Activated CD8-positive, alpha-beta T cell treated with anti-CD3 and anti-CD28 coated beads, Interleukin-2, amount 10 ng/mL, durations not matched to agents 7 days and 5 days (primary cell): Measurements from ENCODE around the gene SEMA4G. TPM values are rescaled to one million over a fixed set of nuclear protein-coding genes. Genes with fewer than 3 reads are reported as not detected.
A peak's percentile ranks its signal among the peaks of the same experiment; 100 is the strongest.

ENCODE experiments used
- ATAC-seq: fragments of 150-1000 bp; cut with Tn5 transposase; one replicate; pipeline ENCODE4 v1.10.0; 2021; ENCODE audit warnings: moderate library complexity
- CTCF ChIA-PET: fragments of 350-600 bp; sonication (Branson Sonifier 250); formaldehyde crosslinking; loops from one replicate; lab custom pipeline; 2021; ENCODE audit warnings: antibody characterized with exemption; lab: Charles Lee
- POLR2A ChIA-PET: fragments of 350-600 bp; sonication (Branson Sonifier 250); formaldehyde crosslinking; loops from one replicate; lab custom pipeline; 2021; ENCODE audit warnings: antibody characterized with exemption; lab: Charles Lee
- DNase-seq: peaks from one replicate; pipeline ENCODE4 v3.0.0-alpha.2; 2020
- H3K27ac Mint-ChIP-seq: one replicate; pipeline ENCODE4 v1.8.0; 2021; ENCODE audit warnings: mild to moderate bottlenecking, mixed read lengths
- H3K27me3 Mint-ChIP-seq: one replicate; pipeline ENCODE4 v1.8.0; 2021; ENCODE audit warnings: low read depth, mixed read lengths
- H3K36me3 Mint-ChIP-seq: one replicate; pipeline ENCODE4 v1.8.0; 2021; ENCODE audit warnings: low read depth, mixed read lengths
- H3K4me1 Mint-ChIP-seq: one replicate; pipeline ENCODE4 v1.8.0; 2021; ENCODE audit warnings: low read depth, mixed read lengths
- H3K4me3 Mint-ChIP-seq: one replicate; pipeline ENCODE4 v1.8.0; 2021; ENCODE audit warnings: mild to moderate bottlenecking, mixed read lengths
- H3K9me3 Mint-ChIP-seq: one replicate; pipeline ENCODE4 v1.8.0; 2022; ENCODE audit warnings: mixed read lengths; ENCODE audit not compliant: insufficient read depth
- total RNA-seq, 2 experiments: library from RNA; stranded (reverse); gene quantifications; one replicate each; pipeline ENCODE4 v1.2.3, GENCODE V29; 2021

The SEMA4G gene
- total RNA-seq, 2 experiments from 2014 or later: 0.16 to 0.40 TPM

- ChIA-PET CTCF (interaction anchor here (1.0 to 1.3 kb wide), 2 partner anchors 12 to 17 kb away, joined by 3 to 5 read pairs; partner anchors contain the start of gene SEMA4G), POLR2A (interaction anchor here (1.6 kb wide), 1 partner anchor 25 kb away, joined by 5 read pairs; no protein-coding TSS in a partner anchor)
- H3K9me3 Mint-ChIP-seq: no peaks in the 10 kb centered on the region
- no peak overlapping the region for H3K27ac Mint-ChIP-seq
- no peak overlapping the region for H3K4me3 Mint-ChIP-seq
- no peaks in the 10 kb centered on the region for H3K27me3 Mint-ChIP-seq
- peaks cover 10% of the 10 kb centered on the region for H3K4me1 Mint-ChIP-seq
- ATAC-seq: no peak
- peaks cover 5% of the 10 kb centered on the region for H3K36me3 Mint-ChIP-seq
- DNase-seq: no peak
These were observed 12.0 kb downstream of the SEMA4G start for GRCh38 chr10:100981178-100981772.

DNA sequence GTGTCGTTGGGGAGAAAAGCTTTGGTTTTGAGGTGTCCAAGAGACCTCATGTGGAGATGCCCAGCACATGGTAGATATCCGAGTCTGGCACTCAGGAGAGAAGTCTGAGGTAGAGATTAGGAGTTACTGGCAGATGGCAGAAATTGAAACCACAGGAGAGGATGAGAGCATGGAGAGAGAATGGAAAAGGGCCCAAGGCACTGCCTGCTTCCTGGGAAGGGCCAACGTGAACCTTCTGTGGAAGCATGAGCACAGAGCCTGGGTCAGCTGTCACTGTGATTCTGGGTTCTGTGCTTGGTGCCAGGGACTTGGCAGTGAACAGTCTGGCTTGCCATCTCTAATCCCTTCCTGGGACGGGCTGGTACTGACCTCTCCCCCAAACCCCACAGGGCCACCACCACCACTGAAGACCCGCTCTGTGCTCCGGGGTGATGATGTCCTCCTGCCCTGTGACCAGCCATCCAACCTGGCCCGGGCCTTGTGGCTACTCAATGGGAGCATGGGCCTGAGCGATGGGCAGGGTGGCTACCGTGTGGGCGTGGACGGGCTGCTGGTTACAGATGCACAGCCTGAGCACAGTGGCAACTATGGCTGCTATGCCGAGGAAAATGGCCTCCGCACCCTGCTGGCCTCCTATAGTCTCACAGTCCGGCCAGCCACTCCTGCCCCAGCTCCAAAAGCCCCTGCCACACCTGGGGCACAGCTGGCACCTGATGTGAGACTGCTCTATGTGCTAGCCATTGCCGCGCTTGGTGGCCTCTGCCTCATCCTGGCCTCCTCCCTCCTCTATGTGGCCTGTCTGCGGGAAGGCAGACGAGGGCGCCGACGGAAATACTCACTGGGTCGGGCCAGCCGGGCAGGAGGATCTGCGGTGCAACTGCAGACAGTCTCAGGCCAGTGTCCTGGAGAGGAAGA lies 13.9 kb downstream of the SEMA4G start:
- DNase-seq (no peak), ATAC-seq (no peak)
- Mint-ChIP-seq H3K27me3 (no peaks in the 10 kb centered on the region), H3K4me3 (no peak overlapping the region), H3K36me3 (peaks cover 15% of the 10 kb centered on the region), H3K9me3 (no peaks in the 10 kb centered on the region), H3K27ac (no peak overlapping the region), H3K4me1 (peaks cover 26% of the 10 kb centered on the region)
- ChIA-PET CTCF (interaction anchor here (1.5 kb wide), 1 partner anchor 32 kb away, joined by 3 read pairs; no protein-coding TSS in a partner anchor), POLR2A (no interaction called here)

DNA sequence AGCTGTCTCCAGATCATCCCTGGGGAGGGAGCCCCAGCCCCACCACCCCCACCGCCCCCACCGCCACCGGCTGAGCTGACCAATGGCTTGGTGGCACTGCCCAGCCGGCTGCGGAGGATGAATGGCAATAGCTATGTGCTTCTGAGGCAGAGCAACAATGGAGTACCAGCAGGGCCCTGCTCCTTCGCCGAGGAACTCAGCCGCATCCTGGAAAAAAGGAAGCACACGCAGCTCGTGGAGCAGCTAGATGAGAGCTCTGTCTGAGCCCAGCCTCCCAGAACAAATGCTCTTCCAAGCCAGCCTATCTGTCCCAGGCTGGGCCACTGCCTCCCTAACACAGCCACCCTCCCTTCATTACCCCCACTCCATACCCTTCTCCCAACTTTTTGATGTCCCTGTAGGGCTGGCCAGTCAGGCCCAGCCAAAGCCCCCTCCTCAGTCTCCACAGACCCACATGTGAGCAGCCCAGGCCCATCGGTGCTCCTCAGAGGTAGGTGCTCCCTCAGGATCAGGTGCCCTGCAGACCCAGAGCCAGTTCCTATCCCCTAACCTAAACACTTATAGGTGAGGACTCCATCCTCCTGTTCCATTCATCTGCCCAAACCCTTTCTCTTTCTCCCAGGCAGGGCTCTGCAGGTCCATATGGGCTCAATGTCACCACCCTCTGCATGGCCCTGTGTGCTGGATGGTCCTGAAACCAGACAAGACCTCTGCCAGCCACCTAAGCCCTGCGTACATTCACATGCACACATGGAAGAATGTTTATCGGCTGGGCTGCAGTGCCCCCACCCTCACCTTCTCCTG lies 14.8 kb downstream of the SEMA4G start:
- H3K9me3 Mint-ChIP-seq: no peaks in the 10 kb centered on the region

GRCh38 chr10:100984672-100985177 lies 15.4 kb downstream of the SEMA4G start:
- ATAC-seq (no peak), DNase-seq (no peak)
- H3K27ac Mint-ChIP-seq: peak overlapping the region; percentile 43
- H3K4me1 Mint-ChIP-seq: peaks cover 40% of the 10 kb centered on the region
- H3K9me3 Mint-ChIP-seq: no peaks in the 10 kb centered on the region
- POLR2A ChIA-PET: no interaction called here
- peaks cover 16% of the 10 kb centered on the region for H3K36me3 Mint-ChIP-seq
- H3K27me3 Mint-ChIP-seq: no peaks in the 10 kb centered on the region
- CTCF ChIA-PET: interaction anchor here (1.5 to 6.0 kb wide), 2 partner anchors 13 to 15 kb away, joined by 4 to 60 read pairs; partner anchors contain the start of genes LZTS2 and SEMA4G
- no peak overlapping the region for H3K4me3 Mint-ChIP-seq

More for the DNA sequence above, 14.8 kb downstream of the SEMA4G start:
- peaks cover 34% of the 10 kb centered on the region for H3K4me1 Mint-ChIP-seq
- no peak overlapping the region for H3K4me3 Mint-ChIP-seq
- no peak for DNase-seq
- peaks cover 15% of the 10 kb centered on the region for H3K36me3 Mint-ChIP-seq
- POLR2A ChIA-PET: no interaction called here
- CTCF ChIA-PET: interaction anchor here (1.5 to 6.0 kb wide), 2 partner anchors 13 to 31 kb away, joined by 3 to 60 read pairs; partner anchors contain the start of gene LZTS2
- no peaks in the 10 kb centered on the region for H3K27me3 Mint-ChIP-seq
- no peak for ATAC-seq
- H3K27ac Mint-ChIP-seq: no peak overlapping the region

DNA sequence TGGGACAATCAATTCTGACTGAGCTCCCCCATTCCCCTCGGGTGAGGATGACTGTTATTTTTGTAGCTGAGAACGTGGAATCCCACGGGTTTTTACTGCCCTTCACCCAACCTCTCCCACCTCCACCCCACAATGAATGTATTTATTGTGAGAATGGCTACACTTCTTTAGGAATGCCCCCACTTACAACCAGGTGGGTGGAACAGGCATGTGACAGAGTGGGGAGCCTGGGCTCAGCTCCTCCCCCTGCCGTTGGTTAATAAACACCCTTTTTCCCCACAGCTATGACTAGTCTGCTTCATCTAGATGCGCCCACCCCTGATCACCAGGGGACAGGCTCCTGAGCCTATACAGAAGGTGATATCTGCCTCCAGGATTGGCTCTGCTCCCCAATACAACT lies 16.0 kb downstream of the SEMA4G start:
- Mint-ChIP-seq H3K9me3 (no peaks in the 10 kb centered on the region), H3K4me3 (no peak overlapping the region), H3K27me3 (no peaks in the 10 kb centered on the region), H3K36me3 (peaks cover 18% of the 10 kb centered on the region), H3K4me1 (peaks cover 41% of the 10 kb centered on the region), H3K27ac (no peak overlapping the region)
- DNase-seq (no peak), ATAC-seq (no peak)
- ChIA-PET CTCF (interaction anchor here (1.5 to 6.0 kb wide), 2 partner anchors 12 to 16 kb away, joined by 4 to 60 read pairs; partner anchors contain the start of genes LZTS2 and SEMA4G), POLR2A (no interaction called here)

DNA sequence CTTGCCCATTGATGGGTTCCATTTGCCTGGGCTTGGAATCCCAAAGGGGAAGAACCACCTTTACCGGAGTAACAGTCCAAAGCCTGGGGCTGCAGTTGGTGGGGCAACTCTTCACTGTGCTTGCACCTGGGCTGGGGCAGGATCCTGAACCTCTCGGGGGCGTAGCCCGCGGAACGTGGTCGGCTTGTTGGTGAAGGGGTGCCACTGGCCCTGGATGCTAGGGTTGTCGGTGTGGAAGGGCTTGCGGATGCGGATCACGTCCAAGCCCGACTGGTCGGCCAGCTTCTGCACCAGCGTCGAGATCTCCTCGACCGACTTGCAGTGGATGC lies 17.3 kb downstream of the SEMA4G start:
- ChIA-PET CTCF (interaction anchor here (1.7 to 6.0 kb wide), 2 partner anchors 11 to 28 kb away, joined by 7 to 60 read pairs; partner anchors contain the start of gene LZTS2), POLR2A (no interaction called here)
- peak overlapping the region; percentile 4 for H3K27ac Mint-ChIP-seq

GRCh38 chr10:100986952-100987684 lies 17.8 kb downstream of the SEMA4G start, which contains the start of the genes MRPL43 and TWNK:
TSS of gene MRPL43 (minus strand) at chr10:100987497. CDS start at chr10:100987443, 54 bp downstream.
TSS of gene TWNK (plus strand) at chr10:100987543. CDS start at chr10:100988211, 668 bp downstream.
- Mint-ChIP-seq H3K27ac (peak within 1 kb of the TSS; percentile 79), H3K4me1 (peaks cover 44% of the 10 kb centered on the region), H3K4me3 (peak within 1 kb of the TSS; percentile 88), H3K9me3 (no peaks in the 10 kb centered on the region), H3K27me3 (no peaks in the 10 kb centered on the region), H3K36me3 (peaks cover 29% of the 10 kb centered on the region)
- CTCF ChIA-PET: interaction anchor here (0.9 to 6.0 kb wide), 3 partner anchors 10 to 56 kb away, joined by 3 to 60 read pairs (median 7); partner anchors contain the start of gene LZTS2
- DNase-seq: peak; percentile 90
- POLR2A ChIA-PET: interaction anchor here (1.1 kb wide), 1 partner anchor 9 kb away, joined by 5 read pairs; no protein-coding TSS in a partner anchor
- ATAC-seq: peak; percentile 96

More for the DNA sequence above, 17.3 kb downstream of the SEMA4G start:
- DNase-seq: no peak
- ATAC-seq: no peak
- peak overlapping the region; percentile 88 for H3K4me3 Mint-ChIP-seq
- H3K36me3 Mint-ChIP-seq: peaks cover 29% of the 10 kb centered on the region
- peaks cover 44% of the 10 kb centered on the region for H3K4me1 Mint-ChIP-seq
- H3K9me3 Mint-ChIP-seq: no peaks in the 10 kb centered on the region
- H3K27me3 Mint-ChIP-seq: no peaks in the 10 kb centered on the region

- ChIA-PET CTCF (interaction anchor here (0.9 to 6.0 kb wide), 4 partner anchors 10 to 251 kb away, joined by 3 to 60 read pairs (median 3); partner anchors contain the start of gene LZTS2), POLR2A (interaction anchor here (1.1 kb wide), 1 partner anchor 9 kb away, joined by 5 read pairs; no protein-coding TSS in a partner anchor)
- H3K4me1 Mint-ChIP-seq: peaks cover 44% of the 10 kb centered on the region
- peak overlapping the region; percentile 79 for H3K27ac Mint-ChIP-seq
- H3K4me3 Mint-ChIP-seq: peak overlapping the region; percentile 88
- no peaks in the 10 kb centered on the region for H3K9me3 Mint-ChIP-seq
- ATAC-seq (no peak), DNase-seq (no peak)
- H3K27me3 Mint-ChIP-seq: no peaks in the 10 kb centered on the region
- peaks cover 31% of the 10 kb centered on the region for H3K36me3 Mint-ChIP-seq
These were observed 18.4 kb downstream of the SEMA4G start for GRCh38 chr10:100987685-100988049.

GRCh38 chr10:100988166-100988565 lies 18.9 kb downstream of the SEMA4G start:
- H3K4me1 Mint-ChIP-seq: peaks cover 44% of the 10 kb centered on the region
- POLR2A ChIA-PET: interaction anchor here (1.1 kb wide), 1 partner anchor 8 kb away, joined by 5 read pairs; no protein-coding TSS in a partner anchor
- CTCF ChIA-PET: interaction anchor here (0.9 to 6.0 kb wide), 3 partner anchors 9 to 252 kb away, joined by 3 to 60 read pairs (median 3); partner anchors contain the start of gene LZTS2
- no peaks in the 10 kb centered on the region for H3K27me3 Mint-ChIP-seq
- H3K27ac Mint-ChIP-seq: no peak overlapping the region
- ATAC-seq: no peak
- peaks cover 33% of the 10 kb centered on the region for H3K36me3 Mint-ChIP-seq
- peak overlapping the region; percentile 88 for H3K4me3 Mint-ChIP-seq
- no peaks in the 10 kb centered on the region for H3K9me3 Mint-ChIP-seq
- no peak for DNase-seq

GRCh38 chr10:100989088-100989487 lies 19.8 kb downstream of the SEMA4G start:
- Mint-ChIP-seq H3K4me1 (peaks cover 44% of the 10 kb centered on the region), H3K4me3 (peak overlapping the region; percentile 88), H3K36me3 (peaks cover 41% of the 10 kb centered on the region), H3K27me3 (no peaks in the 10 kb centered on the region), H3K27ac (no peak overlapping the region), H3K9me3 (no peaks in the 10 kb centered on the region)
- DNase-seq (no peak), ATAC-seq (no peak)
- ChIA-PET CTCF (interaction anchor here (1.4 to 6.0 kb wide), 2 partner anchors 8 to 20 kb away, joined by 4 to 60 read pairs; partner anchors contain the start of gene LZTS2), POLR2A (no interaction called here)
